Right lobe of liver (tissue), 4 donors: Measurements from ENCODE around the gene P2RX7.

Source experiments
- POLR2A ChIP-seq: fragments of 450-650 bp; IDR thresholded peaks from one replicate; pipeline ENCODE4 v1.6.1; 2017; ENCODE audit warnings: antibody characterized with exemption, mild to moderate bottlenecking
- TF ChIP-seq, protein P1 (sequence below), 4 donors: fragments of 200-600 bp in 3 of 4; fragments of 450-650 bp in 1 of 4; IDR thresholded peaks; one replicate each; pipeline versions ENCODE4 v1.5.1 to v1.8.0; 2016 to 2022; ENCODE audit warnings: antibody characterized with exemption in 4 of 4, mild to moderate bottlenecking in 2 of 4
- donor health status: DM: no; HTN: no; CAD: no.
- donor health status: DM: no; HTN: no; CAD: no.
- donor health status: DM: no; HTN: yes; CAD: no.

DNA sequence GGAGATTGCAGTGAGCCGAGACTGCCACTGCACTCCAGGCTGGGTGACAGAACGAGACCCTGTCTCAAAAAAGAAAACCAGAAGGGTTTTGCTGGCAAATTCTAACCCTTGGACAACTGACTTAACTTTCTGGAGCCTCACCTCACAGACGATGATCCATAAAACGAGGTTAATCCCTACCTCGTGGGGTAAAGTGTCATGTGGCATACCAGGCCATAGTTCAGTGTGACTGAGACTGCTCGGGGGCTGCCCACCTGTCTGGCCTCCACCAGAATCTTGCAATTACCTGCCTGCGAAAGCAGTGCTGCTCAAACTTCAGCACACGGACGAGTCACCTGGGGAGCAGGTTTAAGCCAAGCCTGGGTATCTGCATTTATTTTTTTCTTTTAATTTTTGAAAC lies 104.1 kb downstream of the P2RX7 start:
- TF ChIP-seq POLR2A = no peak
- TF ChIP-seq, protein P1, sequence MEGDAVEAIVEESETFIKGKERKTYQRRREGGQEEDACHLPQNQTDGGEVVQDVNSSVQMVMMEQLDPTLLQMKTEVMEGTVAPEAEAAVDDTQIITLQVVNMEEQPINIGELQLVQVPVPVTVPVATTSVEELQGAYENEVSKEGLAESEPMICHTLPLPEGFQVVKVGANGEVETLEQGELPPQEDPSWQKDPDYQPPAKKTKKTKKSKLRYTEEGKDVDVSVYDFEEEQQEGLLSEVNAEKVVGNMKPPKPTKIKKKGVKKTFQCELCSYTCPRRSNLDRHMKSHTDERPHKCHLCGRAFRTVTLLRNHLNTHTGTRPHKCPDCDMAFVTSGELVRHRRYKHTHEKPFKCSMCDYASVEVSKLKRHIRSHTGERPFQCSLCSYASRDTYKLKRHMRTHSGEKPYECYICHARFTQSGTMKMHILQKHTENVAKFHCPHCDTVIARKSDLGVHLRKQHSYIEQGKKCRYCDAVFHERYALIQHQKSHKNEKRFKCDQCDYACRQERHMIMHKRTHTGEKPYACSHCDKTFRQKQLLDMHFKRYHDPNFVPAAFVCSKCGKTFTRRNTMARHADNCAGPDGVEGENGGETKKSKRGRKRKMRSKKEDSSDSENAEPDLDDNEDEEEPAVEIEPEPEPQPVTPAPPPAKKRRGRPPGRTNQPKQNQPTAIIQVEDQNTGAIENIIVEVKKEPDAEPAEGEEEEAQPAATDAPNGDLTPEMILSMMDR (IDR thresholded peaks at IDR 0.05) = no peak
